ENCODE data around the gene HSPA12B. TPM values are rescaled to one million over a fixed set of nuclear protein-coding genes. Genes with fewer than 3 reads are reported as not detected.

The HSPA12B gene
- total RNA-seq, 1 experiment from 2014 or later: 2.7 TPM

DNA sequence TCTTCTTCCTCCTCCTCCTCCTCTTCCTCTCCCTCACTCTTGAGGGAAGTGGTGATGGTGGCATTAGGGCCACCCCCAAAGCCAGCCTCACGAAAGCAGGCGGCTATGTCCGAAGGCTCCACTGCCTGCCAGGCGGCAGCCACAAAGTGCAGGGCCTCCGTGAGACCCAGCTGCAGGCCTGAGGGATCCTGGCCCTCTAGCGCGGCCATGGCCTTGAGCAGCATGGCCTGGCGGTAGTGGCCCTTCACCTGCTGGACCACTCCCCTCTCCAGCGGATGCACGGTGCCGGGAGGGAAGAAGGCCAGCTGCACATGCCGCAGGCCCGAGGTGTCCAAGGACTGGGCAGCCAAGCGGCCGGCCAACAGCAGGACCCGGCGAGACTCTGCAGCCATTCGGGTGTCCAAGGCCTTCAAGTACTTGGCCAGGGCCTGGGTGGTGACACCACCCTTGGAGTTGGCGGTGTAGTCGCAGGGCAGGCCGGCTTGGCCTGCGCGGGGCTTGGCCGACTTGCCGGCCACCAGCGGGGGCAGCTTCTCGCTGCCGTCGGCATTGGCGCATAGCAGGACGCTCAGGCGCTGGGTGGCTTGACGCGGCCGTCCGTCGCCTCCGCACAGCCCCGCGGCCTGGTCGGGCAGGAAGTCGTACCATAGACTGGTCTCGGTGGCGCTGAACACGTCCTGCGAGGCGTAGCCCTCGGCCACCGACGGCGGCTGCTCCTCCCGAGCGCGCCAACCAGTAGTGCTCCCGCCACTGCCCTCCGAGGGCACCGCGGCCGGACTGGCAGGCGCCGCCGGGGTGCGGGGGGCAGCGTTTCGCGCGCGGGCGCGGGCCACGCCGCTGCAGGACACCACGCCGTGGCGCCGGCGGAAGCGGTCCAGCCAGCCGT lies 53.0 kb downstream of the HSPA12B start:
- Histone ChIP-seq H3K27me3 (ENCODE audit: insufficient read depth, low read length) (no peaks in the 10 kb centered on the region), H4K8ac (replicated peaks; ENCODE audit: insufficient read length, low read depth, low read length) (no peak overlapping the region), H3T11ph (ENCODE audit: low read length) (no peak overlapping the region), H2BK120ac (ENCODE audit: low read depth, low read length, poor library complexity, severe bottlenecking) (no peak overlapping the region), H3K79me2 (ENCODE audit: insufficient read depth, low read length) (no peaks in the 10 kb centered on the region), H3K23me2 (ENCODE audit: insufficient read length, low read depth, low read length, poor library complexity, severe bottlenecking) (peaks cover 10% of the 10 kb centered on the region), H2AFZ (ENCODE audit: low read length) (no peak overlapping the region), H2BK5ac (ENCODE audit: insufficient read length, low read length) (no peak overlapping the region), H3K27ac (ENCODE audit: insufficient read length, low read depth, low read length) (no peak overlapping the region), H4K20me1 (ENCODE audit: control insufficient read depth, insufficient read depth, insufficient read length) (no peaks in the 10 kb centered on the region), H2AK5ac (ENCODE audit: insufficient read length, low read length) (no peak overlapping the region), H3K4ac (ENCODE audit: low read depth, low read length) (no peak overlapping the region), H3K56ac (ENCODE audit: insufficient read length, low read depth, low read length) (no peak overlapping the region), H4K91ac (ENCODE audit: insufficient read length, low read depth, low read length) (no peak overlapping the region), H3K4me2 (ENCODE audit: insufficient read depth, insufficient read length, low read length) (peak overlapping the region; percentile 77), H4K5ac (ENCODE audit: insufficient read length, low read depth, low read length) (no peak overlapping the region), H2BK20ac (ENCODE audit: low read depth, low read length, poor library complexity, severe bottlenecking) (no peak overlapping the region), H3K23ac (ENCODE audit: insufficient read length, low read depth, low read length) (no peak overlapping the region), H2BK12ac (ENCODE audit: insufficient read length, low read depth, low read length) (no peak overlapping the region), H2BK15ac (ENCODE audit: low read depth, low read length) (no peak overlapping the region), H3K18ac (ENCODE audit: insufficient read length, low read depth, low read length) (no peak overlapping the region), H3K14ac (ENCODE audit: insufficient read depth, low read length) (peak overlapping the region; percentile 86), H3K79me1 (ENCODE audit: insufficient read depth, low read depth, low read length, poor library complexity, severe bottlenecking) (no peaks in the 10 kb centered on the region), H3K9ac (ENCODE audit: extremely low read depth, insufficient read length, low read length) (peak overlapping the region; percentile 62), H3K9me3 (ENCODE audit: control insufficient read depth, low read depth, low read length) (no peaks in the 10 kb centered on the region), H3K4me1 (ENCODE audit: insufficient read depth, low read length) (no peaks in the 10 kb centered on the region)
- TF ChIP-seq, protein P1, sequence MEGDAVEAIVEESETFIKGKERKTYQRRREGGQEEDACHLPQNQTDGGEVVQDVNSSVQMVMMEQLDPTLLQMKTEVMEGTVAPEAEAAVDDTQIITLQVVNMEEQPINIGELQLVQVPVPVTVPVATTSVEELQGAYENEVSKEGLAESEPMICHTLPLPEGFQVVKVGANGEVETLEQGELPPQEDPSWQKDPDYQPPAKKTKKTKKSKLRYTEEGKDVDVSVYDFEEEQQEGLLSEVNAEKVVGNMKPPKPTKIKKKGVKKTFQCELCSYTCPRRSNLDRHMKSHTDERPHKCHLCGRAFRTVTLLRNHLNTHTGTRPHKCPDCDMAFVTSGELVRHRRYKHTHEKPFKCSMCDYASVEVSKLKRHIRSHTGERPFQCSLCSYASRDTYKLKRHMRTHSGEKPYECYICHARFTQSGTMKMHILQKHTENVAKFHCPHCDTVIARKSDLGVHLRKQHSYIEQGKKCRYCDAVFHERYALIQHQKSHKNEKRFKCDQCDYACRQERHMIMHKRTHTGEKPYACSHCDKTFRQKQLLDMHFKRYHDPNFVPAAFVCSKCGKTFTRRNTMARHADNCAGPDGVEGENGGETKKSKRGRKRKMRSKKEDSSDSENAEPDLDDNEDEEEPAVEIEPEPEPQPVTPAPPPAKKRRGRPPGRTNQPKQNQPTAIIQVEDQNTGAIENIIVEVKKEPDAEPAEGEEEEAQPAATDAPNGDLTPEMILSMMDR (conservative IDR thresholded peaks at IDR 0.05): no peak
- Mint-ChIP-seq H3K4me3 (peak overlapping the region; percentile 23 to 84; a peak in 3 of 5 replicates), H3K27ac (no peak overlapping the region), H3K27me3 (ENCODE audit: low read depth) (peaks cover 27% of the 10 kb centered on the region), H3K9me3 (no peaks in the 10 kb centered on the region), H3K36me3 (ENCODE audit: insufficient read depth in 1 of 3, low read depth in 3 of 3) (peaks cover 5 to 12% (median 8%) of the 10 kb centered on the region in 3 experiments), H3K4me1 (peaks cover 21 to 31% of the 10 kb centered on the region in 2 experiments)
- WGBS (ENCODE audit: extremely low coverage, insufficient read length, low lambda C conversion rate): no CpG with 5 or more reads among the region's 79 CpGs
- no peak for DNase-seq

Data from H9 (cell line).